K562 (cell line): ENCODE measurements around the gene RAD21L1. TPM values are rescaled to one million over a fixed set of nuclear protein-coding genes. Genes with fewer than 3 reads are reported as not detected.

ENCODE experiments used
- DPF2 ChIP-seq: fragments of 450-650 bp; IDR thresholded peaks from 2 replicates; pipeline ENCODE4 v1.6.1; 2016
- MECOM ChIP-seq: fragments of 250-450 bp; sonication (Bioruptor Pico); IDR thresholded peaks from 2 replicates; pipeline ENCODE4 v1.8.0; 2022; ENCODE audit warnings: inconsistent platforms
- NCOR1 ChIP-seq: fragments of 450-650 bp; IDR thresholded peaks from 2 replicates; pipeline ENCODE4 v1.6.1; 2016; ENCODE audit warnings: mild to moderate bottlenecking, moderate library complexity
- NFE2 ChIP-seq: IDR thresholded peaks from 2 replicates; pipeline ENCODE4 v1.6.1; 2014; ENCODE audit warnings: antibody characterized with exemption, low read depth
- PBX2 ChIP-seq, 2 experiments: IDR thresholded peaks in 1 of 2; conservative IDR thresholded peaks in 1 of 2; 2 replicates each; pipeline ENCODE4 v1.6.1; 2016; ENCODE audit warnings: low read depth in 2 of 2, mild to moderate bottlenecking in 1 of 2, missing compliant biosample characterization in 1 of 2, missing genetic modification characterization in 1 of 2, moderate library complexity in 1 of 2
- REST ChIP-seq, 2 experiments: fragments of 450-650 bp; formaldehyde crosslinking in 1 of 2; IDR thresholded peaks; 2 replicates each; pipeline versions ENCODE4 v1.4.0 to v1.6.1; 2014 to 2020; ENCODE audit warnings: mild to moderate bottlenecking in 2 of 2, borderline replicate concordance in 1 of 2, low read depth in 1 of 2
- ZBTB40 ChIP-seq, 2 experiments: fragments of 450-650 bp in 1 of 2; sonication (generic) in 1 of 2; formaldehyde crosslinking in 1 of 2; IDR thresholded peaks; 2 replicates each; pipeline versions ENCODE4 v1.7.1 to v1.9.0; 2016 to 2022; ENCODE audit warnings: inconsistent platforms in 1 of 2, mild to moderate bottlenecking in 1 of 2, missing genetic modification reagents in 1 of 2
- polyA plus RNA-seq, 8 experiments: library from polyadenylated mRNA; depleted of rRNA in 4 of 8; stranded (reverse) in 5 of 8; unstranded in 3 of 8; fragments of >200 nt; fragmentation: Nextera tagmentation in 2 of 8; fragmentation: Illumina TruSeq in 1 of 8; extraction: Ambion mirVana in 2 of 8; extraction: Trizol in 1 of 8; gene quantifications; 2 replicates each; pipeline versions ENCODE4 v1.2.1 to v1.2.3, GENCODE V29; 2011 to 2014; ENCODE audit warnings: inconsistent platforms in 1 of 8, missing spikeins in 1 of 8
- total RNA-seq, 7 experiments: library from RNA; depleted of rRNA in 6 of 7; stranded (reverse); fragments of >200 nt in 6 of 7; fragmentation: Illumina TruSeq in 2 of 7; extraction: Trizol in 2 of 7; gene quantifications; 2 replicates each; pipeline versions ENCODE4 v1.2.1 to v1.2.3, GENCODE V29; 2011 to 2021; ENCODE audit warnings: low replicate concordance in 1 of 7

Gene RAD21L1
- total and polyA plus RNA-seq, 9 of the 15 experiments (the other 6 are each of a cell fraction or from before 2014, with no cell fraction given) = 0.17 to 1.7 (median 0.45) TPM; not detected in 1

GRCh38 chr20:1255675-1256074 lies 29.8 kb downstream of the RAD21L1 start (continued):
- TF ChIP-seq ZBTB40 (IDR thresholded peaks at IDR 0.05) (no peak), ZBTB40 (CRISPR knock-in tag; IDR thresholded peaks at IDR 0.05) (no peak), MECOM (no peak), REST (IDR thresholded peaks at IDR 0.05; ENCODE audit: borderline replicate concordance) (no peak), REST (CRISPR knock-in tag; IDR thresholded peaks at IDR 0.05; ENCODE audit: low read depth) (no peak), PBX2 (CRISPR knock-in tag; IDR thresholded peaks at IDR 0.05; ENCODE audit: low read depth) (no peak), PBX2 (tag; conservative IDR thresholded peaks at IDR 0.05; ENCODE audit: low read depth) (peak; percentile 54), NCOR1 (peak; percentile 90), DPF2 (peak; percentile 92), NFE2 (peak; percentile 86)
